ENCODE data around the gene MALT1. TPM values are rescaled to one million over a fixed set of nuclear protein-coding genes. Genes with fewer than 3 reads are reported as not detected.
"Not testable (repeated sequence)": the region's sequence is repeated elsewhere in the genome, so short reads cannot be mapped to it uniquely, and the experiment has no call there.

The MALT1 gene
- polyA plus RNA-seq, 1 donor from 2014 or later = 40.5 TPM

DNA sequence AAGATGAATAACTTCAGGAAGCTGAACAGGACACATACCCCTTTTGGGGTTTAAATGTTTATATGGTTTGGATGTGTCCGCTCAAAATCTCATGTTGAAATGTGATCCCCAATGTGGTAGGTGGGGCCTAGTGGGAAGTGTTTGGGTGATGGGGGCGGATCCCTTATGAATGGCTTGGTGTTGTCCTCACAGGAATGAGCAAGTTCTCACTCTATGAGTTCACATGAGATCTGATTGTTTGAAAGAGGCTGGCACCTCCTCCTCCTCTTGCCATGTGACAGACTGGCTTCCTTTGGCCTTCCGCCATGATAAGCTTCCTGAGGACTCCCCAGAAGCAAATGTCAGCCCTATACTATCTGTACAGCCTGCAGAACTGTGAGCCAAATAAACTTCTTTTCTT, 104.8 kb downstream of the MALT1 start:
- Histone ChIP-seq H3K9me3 (ENCODE audit: low read length) (no peaks in the 10 kb centered on the region), H3K9ac (ENCODE audit: low read length) (no peak overlapping the region), H3K4me3 (ENCODE audit: low read length) (no peak overlapping the region), H3K4me2 (ENCODE audit: low read length) (no peak overlapping the region), H3K36me3 (ENCODE audit: insufficient read depth, low read length) (no peaks in the 10 kb centered on the region), H3K9me2 (ENCODE audit: insufficient read depth, low read length) (no peaks in the 10 kb centered on the region), H2AFZ (ENCODE audit: low read depth, low read length) (no peak overlapping the region), H3K27me3 (ENCODE audit: insufficient read depth, low read depth, low read length) (no peaks in the 10 kb centered on the region), H3K79me2 (replicated peaks; ENCODE audit: insufficient read depth, low read length) (no peaks in the 10 kb centered on the region), H3F3A (ENCODE audit: insufficient read depth, low read length, poor library complexity, severe bottlenecking) (no peaks in the 10 kb centered on the region), H3K27ac (ENCODE audit: low read length) (no peak overlapping the region), H4K20me1 (ENCODE audit: insufficient read depth) (no peaks in the 10 kb centered on the region)
- TF ChIP-seq EZH2 (IDR thresholded peaks at IDR 0.05; ENCODE audit: borderline replicate concordance, insufficient read depth, low read length, poor library complexity, severe bottlenecking) = no peak

DNA sequence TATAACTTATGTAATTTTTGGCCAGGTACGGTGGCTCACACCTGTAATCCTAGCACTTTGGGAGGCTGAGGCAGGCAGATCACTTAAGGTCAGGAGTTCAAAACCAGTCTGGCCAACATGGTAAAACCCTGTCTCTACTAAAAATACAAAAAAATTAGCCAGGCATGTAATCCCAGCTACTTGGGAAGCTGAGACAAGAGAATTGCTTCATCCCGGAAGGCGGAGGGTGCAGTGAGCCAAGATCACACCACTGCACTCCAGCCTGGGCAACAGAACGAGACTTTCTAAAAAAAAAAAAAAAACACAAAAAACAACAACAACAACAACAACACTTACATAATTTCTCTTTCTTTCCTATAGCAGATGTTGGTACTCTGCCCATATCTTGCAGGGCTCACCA, 105.3 kb downstream of the MALT1 start:
- not testable (repeated sequence) for H3K4me2 ChIP-seq (ENCODE audit: low read length); H3K9me3 ChIP-seq (ENCODE audit: low read length); H2AFZ ChIP-seq (ENCODE audit: low read depth, low read length); H3K4me3 ChIP-seq (ENCODE audit: low read length); H3K79me2 ChIP-seq (replicated peaks; ENCODE audit: insufficient read depth, low read length); H3K9me2 ChIP-seq (ENCODE audit: insufficient read depth, low read length); H3K36me3 ChIP-seq (ENCODE audit: insufficient read depth, low read length); H3K27me3 ChIP-seq (ENCODE audit: insufficient read depth, low read depth, low read length); H4K20me1 ChIP-seq (ENCODE audit: insufficient read depth); H3K27ac ChIP-seq (ENCODE audit: low read length); H3K9ac ChIP-seq (ENCODE audit: low read length); H3F3A ChIP-seq (ENCODE audit: insufficient read depth, low read length, poor library complexity, severe bottlenecking)

- TF ChIP-seq REST (IDR thresholded peaks at IDR 0.05; ENCODE audit: borderline replicate concordance) (no peak), MXI1 (conservative IDR thresholded peaks at IDR 0.05; ENCODE audit: poor library complexity, severe bottlenecking) (no peak), EZH2 (IDR thresholded peaks at IDR 0.05; ENCODE audit: borderline replicate concordance, insufficient read depth, low read length, poor library complexity, severe bottlenecking) (no peak)
- TF ChIP-seq, protein P1, sequence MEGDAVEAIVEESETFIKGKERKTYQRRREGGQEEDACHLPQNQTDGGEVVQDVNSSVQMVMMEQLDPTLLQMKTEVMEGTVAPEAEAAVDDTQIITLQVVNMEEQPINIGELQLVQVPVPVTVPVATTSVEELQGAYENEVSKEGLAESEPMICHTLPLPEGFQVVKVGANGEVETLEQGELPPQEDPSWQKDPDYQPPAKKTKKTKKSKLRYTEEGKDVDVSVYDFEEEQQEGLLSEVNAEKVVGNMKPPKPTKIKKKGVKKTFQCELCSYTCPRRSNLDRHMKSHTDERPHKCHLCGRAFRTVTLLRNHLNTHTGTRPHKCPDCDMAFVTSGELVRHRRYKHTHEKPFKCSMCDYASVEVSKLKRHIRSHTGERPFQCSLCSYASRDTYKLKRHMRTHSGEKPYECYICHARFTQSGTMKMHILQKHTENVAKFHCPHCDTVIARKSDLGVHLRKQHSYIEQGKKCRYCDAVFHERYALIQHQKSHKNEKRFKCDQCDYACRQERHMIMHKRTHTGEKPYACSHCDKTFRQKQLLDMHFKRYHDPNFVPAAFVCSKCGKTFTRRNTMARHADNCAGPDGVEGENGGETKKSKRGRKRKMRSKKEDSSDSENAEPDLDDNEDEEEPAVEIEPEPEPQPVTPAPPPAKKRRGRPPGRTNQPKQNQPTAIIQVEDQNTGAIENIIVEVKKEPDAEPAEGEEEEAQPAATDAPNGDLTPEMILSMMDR (IDR thresholded peaks at IDR 0.05; ENCODE audit: poor library complexity, severe bottlenecking) = no peak
- Histone ChIP-seq H3K27ac (ENCODE audit: low read length) (no peak overlapping the region), H3K9me2 (ENCODE audit: insufficient read depth, low read length) (no peaks in the 10 kb centered on the region)
Measured at GRCh38 chr18:58777471-58777870, 106.2 kb downstream of the MALT1 start.

More at GRCh38 chr18:58777471-58777870, 106.2 kb downstream of the MALT1 start:
- no peaks in the 10 kb centered on the region for H3K9me3 ChIP-seq (ENCODE audit: low read length)
- no peaks in the 10 kb centered on the region for H3F3A ChIP-seq (ENCODE audit: insufficient read depth, low read length, poor library complexity, severe bottlenecking)
- H3K36me3 ChIP-seq (ENCODE audit: insufficient read depth, low read length) = no peaks in the 10 kb centered on the region
- no peak overlapping the region for H3K9ac ChIP-seq (ENCODE audit: low read length)
- no peak overlapping the region for H2AFZ ChIP-seq (ENCODE audit: low read depth, low read length)
- no peaks in the 10 kb centered on the region for H4K20me1 ChIP-seq (ENCODE audit: insufficient read depth)
- H3K4me3 ChIP-seq (ENCODE audit: low read length) = no peak overlapping the region
- no peak overlapping the region for H3K4me2 ChIP-seq (ENCODE audit: low read length)
- H3K27me3 ChIP-seq (ENCODE audit: insufficient read depth, low read depth, low read length) = no peaks in the 10 kb centered on the region
- H3K79me2 ChIP-seq (replicated peaks; ENCODE audit: insufficient read depth, low read length) = no peaks in the 10 kb centered on the region
